Osteoblast (primary cell): ENCODE data around the gene GALC. TPM values are rescaled to one million over a fixed set of nuclear protein-coding genes. Genes with fewer than 3 reads are reported as not detected.
A peak's percentile ranks its signal among the peaks of the same experiment; 100 is the strongest.

Experiments
- DNase-seq: peaks from one replicate; pipeline ENCODE4 v3.0.0; 2011; ENCODE audit warnings: low spot score, mixed read lengths; ENCODE audit not compliant: insufficient read length; ENCODE audit errors: missing footprints
- H2AFZ ChIP-seq: 2 replicates; pipeline ENCODE4 v1.6.0; 2011; ENCODE audit warnings: mild to moderate bottlenecking, low read length
- H3K27ac ChIP-seq: 2 replicates; pipeline ENCODE4 v1.5.1; 2011; ENCODE audit warnings: mild to moderate bottlenecking, low read depth, low read length, moderate library complexity
- H3K27me3 ChIP-seq: 2 replicates; pipeline ENCODE4 v1.6.0; 2012; ENCODE audit warnings: mild to moderate bottlenecking, control low read depth, inconsistent platforms, low read length, moderate library complexity; ENCODE audit not compliant: insufficient read depth
- H3K36me3 ChIP-seq: 2 replicates; pipeline ENCODE4 v1.5.1; 2011; ENCODE audit warnings: mild to moderate bottlenecking, low read length, control low read depth, moderate library complexity; ENCODE audit not compliant: insufficient read depth
- H3K4me1 ChIP-seq: 2 replicates; pipeline ENCODE4 v1.5.1; 2011; ENCODE audit warnings: mild to moderate bottlenecking, low read length, control low read depth, moderate library complexity; ENCODE audit not compliant: insufficient read depth
- H3K4me2 ChIP-seq: 2 replicates; pipeline ENCODE4 v1.6.0; 2011; ENCODE audit warnings: mild to moderate bottlenecking, low read length; ENCODE audit not compliant: insufficient read depth
- H3K4me3 ChIP-seq: fragments of 200-600 bp; sonication (generic); 3 replicates; pipeline ENCODE4 v1.5.1; 2012; ENCODE audit warnings: mild to moderate bottlenecking, low read length, inconsistent platforms; ENCODE audit not compliant: insufficient read depth
- H3K79me2 ChIP-seq: 2 replicates; pipeline ENCODE4 v1.6.0; 2012; ENCODE audit warnings: mild to moderate bottlenecking, low read length, control low read depth, inconsistent platforms; ENCODE audit not compliant: insufficient read depth
- H3K9me3 ChIP-seq: 2 replicates; pipeline ENCODE4 v1.5.1; 2011; ENCODE audit warnings: low read depth, low read length, control low read depth
- H4K20me1 ChIP-seq: 2 replicates; pipeline ENCODE4 v1.6.0; 2012; ENCODE audit warnings: mild to moderate bottlenecking, low read length, control low read depth; ENCODE audit not compliant: insufficient read depth
- CTCF ChIP-seq: IDR thresholded peaks from 2 replicates; pipeline ENCODE4 v1.5.1; 2011; ENCODE audit warnings: mild to moderate bottlenecking, low read depth, low read length, moderate library complexity; ENCODE audit errors: extremely low read depth
- total RNA-seq: library from RNA; depleted of rRNA; stranded (reverse); fragments of >200 nt; gene quantifications from 2 replicates; pipeline ENCODE4 v1.2.3, GENCODE V29; 2012

Gene GALC
- total RNA-seq, 1 donor = 17.0 TPM

GRCh38 chr14:87952307-87953094, 40.5 kb downstream of the GALC start:
- H2AFZ ChIP-seq = peak overlapping the region; percentile 25
- H3K27me3 ChIP-seq = no peaks in the 10 kb centered on the region
- H3K4me1 ChIP-seq = no peaks in the 10 kb centered on the region
- DNase-seq = no peak
- H3K36me3 ChIP-seq = no peaks in the 10 kb centered on the region
- no peak for TF ChIP-seq CTCF
- no peaks in the 10 kb centered on the region for H4K20me1 ChIP-seq
- no peak overlapping the region for H3K4me2 ChIP-seq
- no peaks in the 10 kb centered on the region for H3K79me2 ChIP-seq
- H3K27ac ChIP-seq = no peak overlapping the region
- no peaks in the 10 kb centered on the region for H3K9me3 ChIP-seq
- H3K4me3 ChIP-seq = no peak overlapping the region

DNA sequence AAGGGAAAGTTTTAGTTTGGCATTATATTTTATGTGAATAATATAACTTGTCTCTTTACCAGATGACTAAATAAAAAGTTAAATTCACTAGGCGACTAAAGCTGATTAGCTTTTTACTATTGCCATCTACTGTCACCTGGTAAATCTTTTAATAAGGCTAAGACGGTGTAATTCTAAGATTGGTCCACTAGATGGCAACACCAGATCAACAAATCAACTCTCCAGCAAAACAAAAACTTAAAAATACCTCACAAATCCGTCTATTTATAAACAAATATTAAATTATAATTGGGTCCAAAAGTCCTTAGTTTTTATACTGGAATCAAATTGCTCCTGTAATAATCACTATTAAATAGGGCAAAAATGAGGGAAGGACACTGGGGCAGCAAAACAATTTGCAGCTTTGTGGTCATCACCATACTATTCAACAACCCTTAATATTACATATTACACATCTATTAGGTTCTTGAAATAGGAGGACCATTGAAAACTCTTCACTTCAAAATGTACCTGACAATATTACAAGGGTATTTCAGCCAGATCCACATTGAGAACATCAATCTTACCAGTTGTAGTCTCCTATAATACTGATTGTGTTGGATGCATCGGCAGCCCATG, 47.9 kb downstream of the GALC start:
- H3K27me3 ChIP-seq = no peaks in the 10 kb centered on the region
- no peak overlapping the region for H3K27ac ChIP-seq
- H3K9me3 ChIP-seq = no peaks in the 10 kb centered on the region
- TF ChIP-seq CTCF = peak; percentile 67
- H4K20me1 ChIP-seq = no peaks in the 10 kb centered on the region
- H2AFZ ChIP-seq = no peak overlapping the region
- no peak for DNase-seq
- H3K79me2 ChIP-seq = no peaks in the 10 kb centered on the region
- H3K36me3 ChIP-seq = no peaks in the 10 kb centered on the region
- H3K4me2 ChIP-seq = no peak overlapping the region
- H3K4me1 ChIP-seq = no peaks in the 10 kb centered on the region
- no peak overlapping the region for H3K4me3 ChIP-seq

- no peak overlapping the region for H3K27ac ChIP-seq
- no peaks in the 10 kb centered on the region for H3K9me3 ChIP-seq
- no peaks in the 10 kb centered on the region for H3K36me3 ChIP-seq
- no peak for TF ChIP-seq CTCF
- H3K4me1 ChIP-seq = no peaks in the 10 kb centered on the region
- H4K20me1 ChIP-seq = no peaks in the 10 kb centered on the region
- H3K27me3 ChIP-seq = no peaks in the 10 kb centered on the region
- DNase-seq = no peak
- no peak overlapping the region for H3K4me3 ChIP-seq
- no peak overlapping the region for H3K4me2 ChIP-seq
- no peak overlapping the region for H2AFZ ChIP-seq
- H3K79me2 ChIP-seq = no peaks in the 10 kb centered on the region
Measured at GRCh38 chr14:87940894-87941293, 52.1 kb downstream of the GALC start.

DNA sequence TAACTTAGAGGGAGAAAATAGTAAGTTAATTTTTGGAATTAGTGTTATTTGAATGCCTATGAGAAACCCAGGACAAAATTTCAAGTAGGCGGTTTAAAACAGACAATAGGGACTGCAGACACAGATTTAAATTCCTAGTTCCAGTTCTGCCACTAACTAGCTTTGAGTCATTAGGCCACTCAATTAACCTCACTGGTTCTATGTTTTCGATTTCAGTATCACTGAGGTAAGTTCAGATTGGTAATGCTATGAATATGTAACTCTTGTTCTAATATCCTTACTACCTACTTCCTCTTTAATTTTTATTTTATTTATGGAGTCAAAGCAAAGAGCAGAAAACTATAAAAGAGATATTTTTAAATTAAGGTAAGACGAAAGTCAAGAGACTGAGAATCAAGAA, 52.6 kb downstream of the GALC start:
- no peak overlapping the region for H2AFZ ChIP-seq
- no peaks in the 10 kb centered on the region for H3K9me3 ChIP-seq
- no peaks in the 10 kb centered on the region for H4K20me1 ChIP-seq
- no peak overlapping the region for H3K4me2 ChIP-seq
- no peaks in the 10 kb centered on the region for H3K79me2 ChIP-seq
- H3K4me3 ChIP-seq = no peak overlapping the region
- no peak overlapping the region for H3K27ac ChIP-seq
- no peaks in the 10 kb centered on the region for H3K36me3 ChIP-seq
- H3K27me3 ChIP-seq = no peaks in the 10 kb centered on the region
- no peak for TF ChIP-seq CTCF
- no peak for DNase-seq
- no peaks in the 10 kb centered on the region for H3K4me1 ChIP-seq
